B cell (primary cell): Measurements from ENCODE around the gene OLFML1. TPM values are rescaled to one million over a fixed set of nuclear protein-coding genes. Genes with fewer than 3 reads are reported as not detected.
"Not testable (repeated sequence)": the region's sequence is repeated elsewhere in the genome, so short reads cannot be mapped to it uniquely, and the experiment has no call there.

Experiments
- ATAC-seq: fragments of 200-7000 bp; cut with Tn5 transposase; one replicate; pipeline ENCODE4 v1.10.0; 2021; ENCODE audit warnings: low read depth, mild to moderate bottlenecking, moderate number of reproducible peaks, moderate library complexity
- CTCF ChIA-PET: fragments of 350-600 bp; sonication (Branson Sonifier 250); formaldehyde crosslinking; loops from one replicate; lab custom pipeline; 2021; ENCODE audit warnings: antibody characterized with exemption, inconsistent platforms; lab: Charles Lee
- POLR2A ChIA-PET: fragments of 350-600 bp; sonication (Branson Sonifier 250); formaldehyde crosslinking; loops from one replicate; lab custom pipeline; 2021; ENCODE audit warnings: antibody characterized with exemption; lab: Charles Lee
- DNase-seq: peaks from one replicate; pipeline ENCODE4 v3.0.0; 2013
- H2AFZ ChIP-seq: 2 replicates; pipeline ENCODE4 v1.6.1; 2012; ENCODE audit warnings: mild to moderate bottlenecking, low read depth, low read length; ENCODE audit not compliant: insufficient read depth, poor library complexity, severe bottlenecking
- H3K27ac ChIP-seq, 2 donors: 1 replicate in 1 of 2; 2 replicates in 1 of 2; pipeline ENCODE4 v1.5.1; 2012 to 2013; ENCODE audit warnings: low read length in 2 of 2, mild to moderate bottlenecking in 2 of 2, moderate library complexity in 1 of 2
- H3K27me3 ChIP-seq, 4 experiments: fragments of 200-600 bp in 1 of 4; sonication (generic) in 1 of 4; replicated peaks in 1 of 4; 1 replicate in 2 of 4; 2 replicates in 2 of 4; pipeline versions ENCODE4 v1.6.1 to v1.7.0; 2013 to 2016; ENCODE audit warnings: low read length in 3 of 4, mild to moderate bottlenecking in 2 of 4, mixed read lengths in 1 of 4, moderate library complexity in 1 of 4; ENCODE audit not compliant: insufficient read depth in 4 of 4, control insufficient read depth in 3 of 4; ENCODE audit errors: control extremely low read depth in 1 of 4
- H3K36me3 ChIP-seq, 2 experiments: replicated peaks in 1 of 2; 1 replicate in 1 of 2; 2 replicates in 1 of 2; pipeline versions ENCODE4 v1.6.1 to v1.7.1; 2013; ENCODE audit warnings: low read length in 1 of 2; ENCODE audit not compliant: insufficient read depth in 2 of 2, control insufficient read depth in 1 of 2; ENCODE audit errors: control extremely low read depth in 1 of 2, extremely low read depth in 1 of 2
- H3K4me1 ChIP-seq, 2 donors: fragments of 200-600 bp in 1 of 2; sonication (generic) in 1 of 2; 1 replicate in 1 of 2; 2 replicates in 1 of 2; pipeline versions ENCODE4 v1.5.1 to v1.6.1; 2013 to 2017; ENCODE audit warnings: low read length in 2 of 2; ENCODE audit not compliant: control insufficient read depth in 2 of 2, insufficient read depth in 2 of 2
- H3K4me2 ChIP-seq: replicated peaks from 2 replicates; pipeline ENCODE3; 2012; ENCODE audit warnings: mild to moderate bottlenecking, low read depth, low read length; ENCODE audit not compliant: poor library complexity, severe bottlenecking
- H3K4me3 ChIP-seq, 5 experiments: fragments of 200-600 bp in 1 of 5; sonication (generic) in 1 of 5; 1 replicate in 3 of 5; 2 replicates in 2 of 5; pipeline versions ENCODE4 v1.5.1 to v1.7.0; 2011 to 2016; ENCODE audit warnings: low read length in 4 of 5, mild to moderate bottlenecking in 4 of 5, low read depth in 2 of 5, control low read depth in 1 of 5, moderate library complexity in 1 of 5; ENCODE audit not compliant: insufficient read depth in 1 of 5; ENCODE audit errors: control extremely low read depth in 1 of 5, extremely low read depth in 1 of 5
- H3K79me2 ChIP-seq: fragments of 200-600 bp; sonication (generic); one replicate; pipeline ENCODE4 v1.6.0; 2016; ENCODE audit warnings: low read length; ENCODE audit not compliant: control insufficient read depth, insufficient read depth
- H3K9ac ChIP-seq: fragments of 200-600 bp; sonication (generic); 2 replicates; pipeline ENCODE4 v1.6.1; 2017; ENCODE audit warnings: mild to moderate bottlenecking, low read length, moderate library complexity
- H3K9me3 ChIP-seq, 3 donors: one replicate each; pipeline versions ENCODE4 v1.6.1 to v1.7.1; 2013; ENCODE audit warnings: low read length in 2 of 3; ENCODE audit not compliant: control insufficient read depth in 2 of 3, insufficient read depth in 1 of 3; ENCODE audit errors: control extremely low read depth in 1 of 3
- H4K20me1 ChIP-seq: 2 replicates; pipeline ENCODE4 v1.6.0; 2012; ENCODE audit warnings: mild to moderate bottlenecking, low read length; ENCODE audit not compliant: insufficient read depth, control insufficient read depth, poor library complexity, severe bottlenecking
- H3K27ac Mint-ChIP-seq: one replicate; pipeline ENCODE4 v1.8.0; 2021; ENCODE audit warnings: mixed read lengths
- H3K27me3 Mint-ChIP-seq: one replicate; pipeline ENCODE4 v1.8.0; 2021; ENCODE audit warnings: mixed read lengths
- H3K4me1 Mint-ChIP-seq: one replicate; pipeline ENCODE4 v1.8.0; 2021; ENCODE audit warnings: mixed read lengths
- H3K4me3 Mint-ChIP-seq: one replicate; pipeline ENCODE4 v1.8.0; 2021; ENCODE audit warnings: mixed read lengths
- H3K9me3 Mint-ChIP-seq: one replicate; pipeline ENCODE4 v1.8.0; 2022; ENCODE audit warnings: mixed read lengths; ENCODE audit not compliant: insufficient read depth
- CTCF ChIP-seq: fragments of 200-600 bp; IDR thresholded peaks from one replicate; pipeline ENCODE4 v1.8.0; 2022; ENCODE audit warnings: antibody characterized with exemption, mild to moderate bottlenecking
- EZH2 ChIP-seq: IDR thresholded peaks from 2 replicates; pipeline ENCODE4 v1.6.1; 2012; ENCODE audit warnings: borderline replicate concordance, low read depth, mild to moderate bottlenecking, moderate library complexity, low read length; ENCODE audit not compliant: insufficient read depth, poor library complexity, severe bottlenecking
- WGBS: methylation state at CpG from one replicate; pipeline ENCODE4 v1.1.5; 2013; ENCODE audit warnings: missing lambda C conversion rate; ENCODE audit not compliant: insufficient coverage; 5-methylcytosine and 5-hydroxymethylcytosine counted together
- intact Hi-C: fragments of 100-400 bp; cut with micrococcal nuclease; formaldehyde crosslinking; loops from one replicate; pipeline ENCODE4 v1.10.0; 2022
- polyA plus RNA-seq: library from polyadenylated mRNA; depleted of rRNA; stranded (reverse); fragments of >200 nt; gene quantifications from 2 replicates; pipeline ENCODE4 v1.2.3, GENCODE V29; 2012
- total RNA-seq, 2 donors: library from RNA; stranded (reverse); fragments of 120-200 nt in 1 of 2; gene quantifications; 1 replicate in 1 of 2; 2 replicates in 1 of 2; pipeline versions ENCODE4 v1.2.3 to v1.2.4, GENCODE V29; 2013 to 2022

The OLFML1 gene
- total and polyA plus RNA-seq, 2 donors (not counting 1 experiment from before 2014, with no cell fraction given) = not detected

GRCh38 chr11:7516475-7516874 lies 31.2 kb downstream of the OLFML1 start:
- no peaks in the 10 kb centered on the region for H3K27me3 Mint-ChIP-seq
- Histone ChIP-seq H3K27me3 (no peaks in the 10 kb centered on the region), H3K4me3 (no peak overlapping the region), H3K79me2 (peaks cover 63% of the 10 kb centered on the region), H3K4me2 (no peak overlapping the region), H3K4me1 (peaks cover 61 to 87% of the 10 kb centered on the region in 2 donors), H3K9me3 (no peaks in the 10 kb centered on the region), H2AFZ (no peak overlapping the region), H3K36me3 (no peaks in the 10 kb centered on the region), H3K27ac (peak overlapping the region; percentile 39 to 40), H3K9ac (no peak overlapping the region), H4K20me1 (no peaks in the 10 kb centered on the region)
- CTCF ChIA-PET = interaction anchor here (1.4 kb wide), 1 partner anchor 17 kb away, joined by 4 read pairs; no protein-coding TSS in a partner anchor
- POLR2A ChIA-PET = no interaction called here
- DNase-seq = no peak
- H3K27ac Mint-ChIP-seq = no peak overlapping the region
- TF ChIP-seq CTCF (no peak), EZH2 (no peak)
- WGBS = 86% methylated on average over 8 of the region's 12 CpGs
- H3K4me3 Mint-ChIP-seq = peak overlapping the region; percentile 97
- H3K4me1 Mint-ChIP-seq = peaks cover 24% of the 10 kb centered on the region
- ATAC-seq = no peak
- no peaks in the 10 kb centered on the region for H3K9me3 Mint-ChIP-seq
- intact Hi-C loops = no loop called here

GRCh38 chr11:7517743-7518142 lies 32.4 kb downstream of the OLFML1 start:
- H3K9me3 ChIP-seq, H3K4me3 ChIP-seq, H3K27me3 ChIP-seq, POLR2A ChIA-PET, H3K4me2 ChIP-seq, H3K27ac ChIP-seq, intact Hi-C loops, H3K27me3 Mint-ChIP-seq, H3K27ac Mint-ChIP-seq, H3K36me3 ChIP-seq, H2AFZ ChIP-seq, H3K9me3 Mint-ChIP-seq, ATAC-seq, CTCF ChIA-PET, DNase-seq, H4K20me1 ChIP-seq, H3K9ac ChIP-seq: not testable (repeated sequence)
- Mint-ChIP-seq H3K4me3 (peak overlapping the region; percentile 74), H3K4me1 (peaks cover 11% of the 10 kb centered on the region)
- Histone ChIP-seq H3K79me2 (peaks cover 71% of the 10 kb centered on the region), H3K4me1 (peaks cover 63 to 88% of the 10 kb centered on the region in 2 donors)
- 96% methylated on average over 11 of the region's 13 CpGs for WGBS
